Kidney epithelial cell (primary cell): ENCODE data around the gene SSC4D. TPM values are rescaled to one million over a fixed set of nuclear protein-coding genes. Genes with fewer than 3 reads are reported as not detected.
A peak's percentile ranks its signal among the peaks of the same experiment; 100 is the strongest.
"Not testable (repeated sequence)": the region's sequence is repeated elsewhere in the genome, so short reads cannot be mapped to it uniquely, and the experiment has no call there.

ENCODE experiments used
- DNase-seq: peaks from one replicate; pipeline ENCODE4 v3.0.0-alpha.2; 2010; ENCODE audit warnings: low read depth
- H3K27me3 ChIP-seq: 2 replicates; pipeline ENCODE4 v1.6.0; 2011; ENCODE audit warnings: low read length; ENCODE audit not compliant: control insufficient read depth, insufficient read depth
- H3K36me3 ChIP-seq: 2 replicates; pipeline ENCODE4 v1.5.1; 2011; ENCODE audit warnings: low read length; ENCODE audit not compliant: control insufficient read depth, insufficient read depth
- H3K4me3 ChIP-seq: 2 replicates; pipeline ENCODE4 v1.5.1; 2011; ENCODE audit warnings: low read depth, mild to moderate bottlenecking, control low read depth, low read length
- total RNA-seq: library from RNA; depleted of rRNA; stranded (reverse); fragments of >200 nt; gene quantifications from 2 replicates; pipeline ENCODE4 v1.2.3, GENCODE V29; 2015
- TF ChIP-seq, protein P1 (sequence below): IDR thresholded peaks from 2 replicates; pipeline ENCODE4 v1.5.1; 2011; ENCODE audit warnings: mild to moderate bottlenecking, moderate library complexity, low read length, control low read depth, inconsistent platforms; ENCODE audit not compliant: insufficient read depth, poor library complexity, severe bottlenecking

SSC4D gene
- total RNA-seq, 1 donor from 2014 or later = 6.4 TPM

GRCh38 chr7:76393116-76394031 is 16.1 kb downstream of the SSC4D start:
- H3K27me3 ChIP-seq = no peaks in the 10 kb centered on the region
- H3K36me3 ChIP-seq = no peaks in the 10 kb centered on the region
- peak; percentile 48 for DNase-seq
- peak overlapping the region; percentile 54 for H3K4me3 ChIP-seq
- TF ChIP-seq, protein P1, sequence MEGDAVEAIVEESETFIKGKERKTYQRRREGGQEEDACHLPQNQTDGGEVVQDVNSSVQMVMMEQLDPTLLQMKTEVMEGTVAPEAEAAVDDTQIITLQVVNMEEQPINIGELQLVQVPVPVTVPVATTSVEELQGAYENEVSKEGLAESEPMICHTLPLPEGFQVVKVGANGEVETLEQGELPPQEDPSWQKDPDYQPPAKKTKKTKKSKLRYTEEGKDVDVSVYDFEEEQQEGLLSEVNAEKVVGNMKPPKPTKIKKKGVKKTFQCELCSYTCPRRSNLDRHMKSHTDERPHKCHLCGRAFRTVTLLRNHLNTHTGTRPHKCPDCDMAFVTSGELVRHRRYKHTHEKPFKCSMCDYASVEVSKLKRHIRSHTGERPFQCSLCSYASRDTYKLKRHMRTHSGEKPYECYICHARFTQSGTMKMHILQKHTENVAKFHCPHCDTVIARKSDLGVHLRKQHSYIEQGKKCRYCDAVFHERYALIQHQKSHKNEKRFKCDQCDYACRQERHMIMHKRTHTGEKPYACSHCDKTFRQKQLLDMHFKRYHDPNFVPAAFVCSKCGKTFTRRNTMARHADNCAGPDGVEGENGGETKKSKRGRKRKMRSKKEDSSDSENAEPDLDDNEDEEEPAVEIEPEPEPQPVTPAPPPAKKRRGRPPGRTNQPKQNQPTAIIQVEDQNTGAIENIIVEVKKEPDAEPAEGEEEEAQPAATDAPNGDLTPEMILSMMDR = no peak

GRCh38 chr7:76392531-76393115 is 16.9 kb downstream of the SSC4D start:
- Histone ChIP-seq H3K27me3 (no peaks in the 10 kb centered on the region), H3K36me3 (no peaks in the 10 kb centered on the region), H3K4me3 (peak overlapping the region; percentile 25)
- no peak for DNase-seq
- TF ChIP-seq, protein P1 = no peak

GRCh38 chr7:76390092-76390491 is 19.4 kb downstream of the SSC4D start:
- no peaks in the 10 kb centered on the region for H3K36me3 ChIP-seq
- TF ChIP-seq, protein P1 = no peak
- no peak for DNase-seq
- no peaks in the 10 kb centered on the region for H3K27me3 ChIP-seq
- H3K4me3 ChIP-seq = no peak overlapping the region

- H3K36me3 ChIP-seq, H3K4me3 ChIP-seq, DNase-seq, H3K27me3 ChIP-seq: not testable (repeated sequence)
Observed at GRCh38 chr7:76387789-76388188, 21.7 kb downstream of the SSC4D start.

GRCh38 chr7:76386691-76387260 is 22.7 kb downstream of the SSC4D start:
- TF ChIP-seq, protein P1 = no peak
- H3K4me3 ChIP-seq = no peak overlapping the region
- DNase-seq = no peak
- no peaks in the 10 kb centered on the region for H3K36me3 ChIP-seq
- H3K27me3 ChIP-seq = no peaks in the 10 kb centered on the region
